DLD1 (cell line): ENCODE results near the gene SLX1A.
"Not testable (repeated sequence)": the region's sequence is repeated elsewhere in the genome, so short reads cannot be mapped to it uniquely, and the experiment has no call there.

Experiments
- in situ Hi-C: cut with HindIII; loops from 2 replicates; pipeline ENCODE4 v1.10.0; 2017; ENCODE audit warnings: low sequenced_read_pairs

The SLX1A gene

GRCh38 chr16:30184096-30184890 lies 9.4 kb upstream of the SLX1A start:
- in situ Hi-C loops, result no loop called here

GRCh38 chr16:30184891-30185682 lies 8.6 kb upstream of the SLX1A start:
- in situ Hi-C loops, result no loop called here

DNA sequence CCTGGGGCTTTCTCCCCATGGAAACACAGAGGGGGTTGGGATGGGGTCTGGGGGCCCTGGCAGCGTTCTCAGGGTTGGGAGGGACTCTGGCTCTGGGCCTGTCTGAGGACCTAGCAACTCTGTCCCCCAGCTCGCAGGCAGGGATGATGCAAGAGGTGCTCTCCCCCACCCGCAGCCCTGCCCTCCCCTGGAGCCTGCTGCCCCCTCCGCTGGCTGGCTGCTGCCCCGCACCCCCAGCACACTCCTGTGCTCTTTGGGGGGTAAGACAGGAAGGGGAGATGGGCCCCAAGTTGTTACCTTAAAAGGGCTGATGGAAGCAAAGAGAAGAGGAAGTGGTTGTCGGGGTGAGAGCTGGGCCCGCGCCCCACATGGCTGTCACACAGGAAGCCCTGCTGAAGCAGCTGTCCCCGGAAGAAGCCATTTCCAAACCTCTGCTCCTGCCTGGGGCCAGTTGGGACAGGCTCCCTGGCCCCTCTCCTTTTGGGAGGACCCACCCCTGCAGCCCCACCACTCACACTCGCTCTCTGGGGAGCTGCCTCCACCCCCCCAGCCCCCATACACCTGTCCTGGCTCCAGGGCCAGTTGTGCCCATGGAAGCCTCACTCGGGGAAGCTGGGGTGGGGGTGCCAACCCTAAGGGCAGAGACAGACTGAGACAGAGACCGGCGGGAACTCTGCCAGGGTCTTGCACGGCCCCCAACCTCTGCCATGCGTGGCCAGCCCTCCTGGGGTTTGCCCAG lies 7.8 kb upstream of the SLX1A start:
- in situ Hi-C loops, result no loop called here

DNA sequence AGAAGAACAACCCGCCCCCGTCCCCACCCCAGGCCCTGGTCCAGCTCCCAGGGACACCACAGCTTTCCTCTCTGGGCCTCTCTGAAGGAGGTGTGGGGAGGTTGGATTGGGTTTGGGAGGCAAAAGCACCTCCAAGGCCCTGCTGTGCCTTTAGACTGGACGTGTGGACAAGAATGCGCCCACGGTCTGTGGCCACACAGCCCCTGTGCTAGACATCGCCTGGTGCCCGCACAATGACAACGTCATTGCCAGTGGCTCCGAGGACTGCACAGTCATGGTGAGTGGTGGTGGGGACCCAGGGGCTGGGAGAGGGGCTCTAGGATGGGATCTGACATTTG lies 7.3 kb upstream of the SLX1A start:
- in situ Hi-C loops, result no loop called here

DNA sequence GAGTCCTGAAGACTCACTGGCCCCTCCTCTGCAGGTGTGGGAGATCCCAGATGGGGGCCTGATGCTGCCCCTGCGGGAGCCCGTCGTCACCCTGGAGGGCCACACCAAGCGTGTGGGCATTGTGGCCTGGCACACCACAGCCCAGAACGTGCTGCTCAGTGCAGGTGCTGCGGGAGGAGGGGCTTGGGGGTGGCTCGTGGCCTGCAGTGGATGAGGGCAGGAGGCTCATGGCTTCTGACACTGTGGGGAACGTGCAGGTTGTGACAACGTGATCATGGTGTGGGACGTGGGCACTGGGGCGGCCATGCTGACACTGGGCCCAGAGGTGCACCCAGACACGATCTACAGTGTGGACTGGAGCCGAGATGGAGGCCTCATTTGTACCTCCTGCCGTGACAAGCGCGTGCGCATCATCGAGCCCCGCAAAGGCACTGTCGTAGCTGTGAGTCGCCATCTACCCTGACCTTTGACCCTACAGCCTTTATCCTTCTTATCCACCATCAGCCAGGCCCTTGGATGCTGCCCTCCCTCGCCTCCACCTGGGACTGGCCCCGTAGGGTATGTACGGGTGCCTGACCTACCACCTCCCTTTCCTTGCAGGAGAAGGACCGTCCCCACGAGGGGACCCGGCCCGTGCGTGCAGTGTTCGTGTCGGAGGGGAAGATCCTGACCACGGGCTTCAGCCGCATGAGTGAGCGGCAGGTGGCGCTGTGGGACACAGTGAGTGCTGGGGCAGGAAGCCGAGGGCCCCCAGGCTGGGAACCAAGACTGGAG lies 6.7 kb upstream of the SLX1A start:
- in situ Hi-C loops, result no loop called here

GRCh38 chr16:30187556-30187865 lies 6.2 kb upstream of the SLX1A start:
- in situ Hi-C loops, result no loop called here

DNA sequence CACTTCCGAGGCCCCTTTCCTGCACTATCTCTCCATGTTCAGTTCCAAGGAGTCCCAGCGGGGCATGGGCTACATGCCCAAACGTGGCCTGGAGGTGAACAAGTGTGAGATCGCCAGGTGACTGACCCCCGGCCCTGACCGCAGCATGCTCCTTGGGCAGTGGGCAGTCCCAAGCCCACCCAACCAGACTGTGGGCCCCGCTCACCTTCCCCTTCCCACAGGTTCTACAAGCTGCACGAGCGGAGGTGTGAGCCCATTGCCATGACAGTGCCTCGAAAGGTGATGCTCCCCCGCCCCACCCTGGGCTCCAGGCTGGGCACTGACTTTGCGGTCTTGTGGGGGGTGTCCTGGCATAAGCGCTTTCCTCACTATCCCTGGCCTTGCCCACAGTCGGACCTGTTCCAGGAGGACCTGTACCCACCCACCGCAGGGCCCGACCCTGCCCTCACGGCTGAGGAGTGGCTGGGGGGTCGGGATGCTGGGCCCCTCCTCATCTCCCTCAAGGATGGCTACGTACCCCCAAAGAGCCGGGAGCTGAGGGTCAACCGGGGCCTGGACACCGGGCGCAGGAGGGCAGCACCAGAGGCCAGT lies 5.6 kb upstream of the SLX1A start:
- in situ Hi-C loops, result no loop called here

GRCh38 chr16:30191158-30191557 lies 2.5 kb upstream of the SLX1A start:
- in situ Hi-C loops, result not testable (repeated sequence)

- in situ Hi-C loops, result not testable (repeated sequence)
Observed at GRCh38 chr16:30193098-30193497, 577 bp upstream of the SLX1A start.

GRCh38 chr16:30194172-30194925 lies 674 bp downstream of the SLX1A start:
- in situ Hi-C loops, result not testable (repeated sequence)

- in situ Hi-C loops, result not testable (repeated sequence)
Observed at GRCh38 chr16:30197001-30197400, 3.3 kb downstream of the SLX1A start.

DNA sequence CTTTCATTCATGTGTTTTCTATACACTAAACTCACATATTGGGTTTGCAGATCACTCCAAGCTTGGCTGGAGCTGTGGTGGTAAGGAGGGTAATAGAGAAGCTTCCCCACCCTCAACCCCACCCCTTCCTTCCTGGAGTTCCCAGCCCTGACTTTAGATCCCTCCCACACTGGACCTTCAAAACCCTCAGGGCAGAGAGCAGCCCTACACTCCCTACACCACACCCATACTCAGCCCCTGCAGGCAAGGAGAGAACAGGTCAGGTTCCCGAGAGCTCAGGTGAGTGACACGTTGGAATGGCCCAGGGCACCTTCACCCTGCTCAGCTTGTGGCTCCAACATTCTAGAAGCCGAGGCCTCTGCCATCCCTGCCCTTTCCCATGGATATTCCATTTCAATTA lies 5.4 kb downstream of the SLX1A start, which contains the start of gene SULT1A3:
SULT1A3 (plus strand) TSS at position 207 of the 400 bp plus-strand sequence. CDS start 1,474 bp downstream, outside the sequence.
- in situ Hi-C loops, result not testable (repeated sequence)

DNA sequence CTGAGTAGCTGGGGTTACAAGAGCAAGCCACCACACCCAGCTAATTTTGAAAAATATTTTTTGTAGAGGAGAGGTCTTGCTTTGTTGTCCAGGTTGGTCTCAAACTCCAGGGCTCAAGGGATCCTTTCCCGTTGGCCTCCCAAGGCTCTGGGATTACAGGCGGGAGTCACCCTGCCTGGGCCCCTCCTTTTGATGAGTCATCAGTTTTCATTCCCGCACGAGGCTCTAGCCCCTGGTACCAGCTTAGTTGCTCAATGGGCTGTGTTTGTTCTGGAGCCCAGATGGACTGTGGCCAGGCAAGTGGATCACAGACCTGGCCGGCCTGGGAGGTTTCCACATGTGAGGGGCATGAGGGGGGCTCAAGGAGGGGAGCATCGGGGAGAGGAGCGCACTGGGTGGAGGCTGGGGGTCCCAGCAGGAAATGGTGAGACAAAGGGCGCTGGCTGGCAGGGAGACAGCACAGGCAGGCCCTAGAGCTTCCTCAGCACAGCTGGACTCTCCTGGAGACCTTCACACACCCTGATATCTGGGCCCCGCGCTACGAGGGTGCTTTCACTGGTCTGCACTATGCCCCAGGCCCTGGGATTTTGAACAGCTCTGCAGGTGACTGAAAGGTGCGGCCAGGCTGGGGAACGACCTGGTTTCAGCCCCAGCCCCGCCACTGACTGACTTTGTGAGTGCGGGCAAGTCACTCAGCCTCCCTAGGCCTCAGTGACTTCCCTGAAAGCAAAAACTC lies 6.1 kb downstream of the SLX1A start:
- in situ Hi-C loops, result not testable (repeated sequence)

- in situ Hi-C loops, result not testable (repeated sequence)
Observed at GRCh38 chr16:30205541-30206236, 12.0 kb downstream of the SLX1A start.

GRCh38 chr16:30206252-30206651 lies 12.6 kb downstream of the SLX1A start:
- in situ Hi-C loops, result not testable (repeated sequence)

GRCh38 chr16:30207063-30207704 lies 13.5 kb downstream of the SLX1A start:
- in situ Hi-C loops, result not testable (repeated sequence)

GRCh38 chr16:30209032-30209431 lies 15.4 kb downstream of the SLX1A start:
- in situ Hi-C loops, result not testable (repeated sequence)

GRCh38 chr16:30211414-30211813 lies 17.7 kb downstream of the SLX1A start:
- in situ Hi-C loops, result not testable (repeated sequence)
